ENCODE measurements around the gene WDR20. TPM values are rescaled to one million over a fixed set of nuclear protein-coding genes. Genes with fewer than 3 reads are reported as not detected.
"Not testable (repeated sequence)": the region's sequence is repeated elsewhere in the genome, so short reads cannot be mapped to it uniquely, and the experiment has no call there.

WDR20 gene
- total RNA-seq, 6 donors from 2014 or later, result 16.3 to 28.8 (median 20.6) TPM

GRCh38 chr14:102146423-102146822, 6.7 kb downstream of the WDR20 start:
- no peak for ATAC-seq (ENCODE audit: low FRiP score in 2 of 2)
- H3K9me3 ChIP-seq, result no peaks in the 10 kb centered on the region
- H3K4me3 ChIP-seq, result no peak overlapping the region
- no peak overlapping the region for H3K27ac ChIP-seq
- no peaks in the 10 kb centered on the region for H3K27me3 ChIP-seq
- 86 to 87% methylated on average over 2 of the region's 2 CpGs for WGBS, 2 donors
- no peak for DNase-seq
- H3K4me1 ChIP-seq, result peaks cover 5 to 11% (median 6%) of the 10 kb centered on the region in 4 donors
- TF ChIP-seq POLR2AphosphoS5 (IDR thresholded peaks at IDR 0.05) (no peak), POLR2A (IDR thresholded peaks at IDR 0.05) (no peak)
- H3K36me3 ChIP-seq, result no peaks in the 10 kb centered on the region

GRCh38 chr14:102150083-102150482, 10.4 kb downstream of the WDR20 start:
- Histone ChIP-seq H3K36me3 (peaks cover 0 to 10% (median 0%) of the 10 kb centered on the region in 4 donors), H3K27ac (no peak overlapping the region), H3K9me3 (no peaks in the 10 kb centered on the region), H3K27me3 (no peaks in the 10 kb centered on the region), H3K4me1 (no peaks in the 10 kb centered on the region), H3K4me3 (no peak overlapping the region)
- no peak for TF ChIP-seq POLR2A (IDR thresholded peaks at IDR 0.05)
- TF ChIP-seq POLR2AphosphoS5 (IDR thresholded peaks at IDR 0.05), result no peak
- TF ChIP-seq, protein P1, sequence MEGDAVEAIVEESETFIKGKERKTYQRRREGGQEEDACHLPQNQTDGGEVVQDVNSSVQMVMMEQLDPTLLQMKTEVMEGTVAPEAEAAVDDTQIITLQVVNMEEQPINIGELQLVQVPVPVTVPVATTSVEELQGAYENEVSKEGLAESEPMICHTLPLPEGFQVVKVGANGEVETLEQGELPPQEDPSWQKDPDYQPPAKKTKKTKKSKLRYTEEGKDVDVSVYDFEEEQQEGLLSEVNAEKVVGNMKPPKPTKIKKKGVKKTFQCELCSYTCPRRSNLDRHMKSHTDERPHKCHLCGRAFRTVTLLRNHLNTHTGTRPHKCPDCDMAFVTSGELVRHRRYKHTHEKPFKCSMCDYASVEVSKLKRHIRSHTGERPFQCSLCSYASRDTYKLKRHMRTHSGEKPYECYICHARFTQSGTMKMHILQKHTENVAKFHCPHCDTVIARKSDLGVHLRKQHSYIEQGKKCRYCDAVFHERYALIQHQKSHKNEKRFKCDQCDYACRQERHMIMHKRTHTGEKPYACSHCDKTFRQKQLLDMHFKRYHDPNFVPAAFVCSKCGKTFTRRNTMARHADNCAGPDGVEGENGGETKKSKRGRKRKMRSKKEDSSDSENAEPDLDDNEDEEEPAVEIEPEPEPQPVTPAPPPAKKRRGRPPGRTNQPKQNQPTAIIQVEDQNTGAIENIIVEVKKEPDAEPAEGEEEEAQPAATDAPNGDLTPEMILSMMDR (IDR thresholded peaks at IDR 0.05), result no peak
- no peak for TF ChIP-seq EP300 (IDR thresholded peaks at IDR 0.05)
- 93 to 99% methylated on average over 7 of the region's 7 CpGs for WGBS, 2 donors
- DNase-seq, result no peak
- no peak for ATAC-seq (ENCODE audit: low FRiP score in 2 of 2)

DNA sequence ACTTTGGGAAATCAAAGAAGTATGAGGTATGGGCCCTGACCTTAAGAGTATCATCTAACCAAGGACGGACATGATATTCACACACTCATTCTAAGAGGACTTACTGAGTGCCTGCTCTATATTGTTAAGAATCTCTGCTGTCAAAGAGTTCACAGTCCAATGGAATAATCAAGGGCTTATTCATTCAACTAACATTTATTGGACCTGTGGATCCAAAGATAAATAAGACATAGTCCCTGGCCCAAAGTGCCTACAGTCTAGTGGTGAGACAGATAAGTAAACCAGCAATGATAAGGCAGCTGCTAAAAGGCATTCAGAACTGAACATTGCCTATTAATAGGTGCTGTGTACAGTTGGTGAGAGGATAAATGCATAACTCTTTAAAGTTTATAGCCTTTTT, 11.0 kb downstream of the WDR20 start:
- Histone ChIP-seq H3K27me3 (no peaks in the 10 kb centered on the region), H3K4me1 (no peaks in the 10 kb centered on the region), H3K4me3 (no peak overlapping the region), H3K9me3 (no peaks in the 10 kb centered on the region), H3K27ac (no peak overlapping the region), H3K36me3 (peaks cover 0 to 10% (median 0%) of the 10 kb centered on the region in 4 donors)
- ATAC-seq (ENCODE audit: low FRiP score in 2 of 2) (no peak), DNase-seq (no peak)
- WGBS, 2 donors, result 75 to 88% methylated on average over 1 of the region's 1 CpG
- TF ChIP-seq POLR2AphosphoS5 (IDR thresholded peaks at IDR 0.05) (no peak), EP300 (IDR thresholded peaks at IDR 0.05) (no peak), POLR2A (IDR thresholded peaks at IDR 0.05) (no peak)
- TF ChIP-seq, protein P1 (IDR thresholded peaks at IDR 0.05), result no peak

DNA sequence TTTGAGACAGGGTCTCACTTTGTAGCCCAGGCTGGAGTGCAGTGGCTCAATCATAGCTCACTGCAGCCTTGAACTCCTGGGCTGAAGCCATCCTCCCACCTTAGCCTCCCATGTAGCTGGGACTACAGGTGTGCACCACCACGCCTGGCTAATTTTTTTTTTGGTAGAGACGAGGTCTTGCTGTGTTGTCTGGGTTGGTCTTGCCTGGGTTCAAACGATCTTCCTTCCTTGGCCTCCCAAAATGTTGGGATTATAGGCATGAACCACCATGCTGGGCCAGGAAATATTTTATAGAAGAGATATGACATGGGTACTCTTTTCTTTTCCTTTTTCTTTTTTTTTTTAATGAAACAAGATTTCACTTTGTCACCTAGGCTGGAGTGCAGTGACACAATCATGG, 11.7 kb downstream of the WDR20 start:
- not testable (repeated sequence) for H3K4me3 ChIP-seq; ATAC-seq (ENCODE audit: low FRiP score in 2 of 2); H3K27me3 ChIP-seq; H3K27ac ChIP-seq; DNase-seq; H3K4me1 ChIP-seq; H3K36me3 ChIP-seq; H3K9me3 ChIP-seq
- 91 to 95% methylated on average over 3 of the region's 3 CpGs for WGBS, 2 donors

GRCh38 chr14:102154121-102154520, 14.4 kb downstream of the WDR20 start:
- WGBS, 2 donors, result 96 to 100% methylated on average over 1 of the region's 1 CpG

More at GRCh38 chr14:102154121-102154520, 14.4 kb downstream of the WDR20 start:
- no peak for TF ChIP-seq POLR2AphosphoS5 (IDR thresholded peaks at IDR 0.05)
- TF ChIP-seq, protein P1 (IDR thresholded peaks at IDR 0.05), result no peak
- no peak for TF ChIP-seq POLR2A (IDR thresholded peaks at IDR 0.05)
- no peak for TF ChIP-seq EP300 (IDR thresholded peaks at IDR 0.05)
- H3K36me3 ChIP-seq, result peaks cover 0 to 10% (median 0%) of the 10 kb centered on the region in 4 donors
- no peak overlapping the region for H3K4me3 ChIP-seq
- H3K27me3 ChIP-seq, result no peaks in the 10 kb centered on the region
- DNase-seq (no peak), ATAC-seq (ENCODE audit: low FRiP score in 2 of 2) (no peak)
- H3K27ac ChIP-seq, result no peak overlapping the region
- no peaks in the 10 kb centered on the region for H3K4me1 ChIP-seq
- no peaks in the 10 kb centered on the region for H3K9me3 ChIP-seq
